H1 (cell line): ENCODE data around the gene PXMP4. TPM values are rescaled to one million over a fixed set of nuclear protein-coding genes. Genes with fewer than 3 reads are reported as not detected.
A peak's percentile ranks its signal among the peaks of the same experiment; 100 is the strongest.

Experiments used
- CTCF ChIA-PET: fragments of 300-600 bp; sonication (Branson Sonifier 250); formaldehyde crosslinking; loops from one replicate; lab custom pipeline; 2021; ENCODE audit not compliant: partially characterized antibody; lab: Charles Lee
- POLR2A ChIA-PET: fragments of 300-600 bp; sonication (Branson Sonifier 250); formaldehyde crosslinking; loops from one replicate; lab custom pipeline; 2021; ENCODE audit warnings: inconsistent platforms; ENCODE audit not compliant: partially characterized antibody; lab: Charles Lee
- DNase-seq, 2 experiments: peaks; one replicate each; pipeline versions ENCODE4 v3.0.0 to v3.0.0-alpha.2; 2010 to 2022; ENCODE audit warnings: low spot score in 2 of 2, low read depth in 1 of 2, mixed read lengths in 1 of 2
- FAIRE-seq: peaks from 2 replicates; lab custom pipeline; 2011; peaks lifted over from hg19 to GRCh38; lab: Jason Lieb, UNC
- H2AFZ ChIP-seq: 2 replicates; pipeline ENCODE4 v1.8.1; 2012; ENCODE audit warnings: low read length, inconsistent platforms
- H2AK5ac ChIP-seq: 2 replicates; pipeline ENCODE4 v1.6.1; 2013; ENCODE audit warnings: low read depth, low read length
- H2BK120ac ChIP-seq: replicated peaks from 2 replicates; pipeline ENCODE3; 2013; ENCODE audit warnings: low read depth, low read length, inconsistent platforms
- H2BK12ac ChIP-seq: 2 replicates; pipeline ENCODE4 v1.6.1; 2013; ENCODE audit warnings: low read depth, low read length
- H2BK15ac ChIP-seq: 2 replicates; pipeline ENCODE4 v1.6.1; 2013; ENCODE audit warnings: low read length
- H2BK20ac ChIP-seq: 2 replicates; pipeline ENCODE4 v1.6.1; 2013; ENCODE audit warnings: low read length
- H2BK5ac ChIP-seq: 2 replicates; pipeline ENCODE4 v1.6.1; 2013; ENCODE audit warnings: low read depth, low read length
- H3K14ac ChIP-seq: 2 replicates; pipeline ENCODE4 v1.6.1; 2013; ENCODE audit warnings: inconsistent platforms; ENCODE audit not compliant: insufficient read length
- H3K18ac ChIP-seq: 2 replicates; pipeline ENCODE4 v1.6.1; 2013; ENCODE audit warnings: low read length; ENCODE audit errors: extremely low read depth
- H3K23ac ChIP-seq: 2 replicates; pipeline ENCODE4 v1.6.1; 2013; ENCODE audit warnings: inconsistent platforms; ENCODE audit not compliant: insufficient read length
- H3K23me2 ChIP-seq: 2 replicates; pipeline ENCODE4 v1.6.1; 2013; ENCODE audit warnings: low read depth, low read length
- H3K27ac ChIP-seq: 2 replicates; pipeline ENCODE4 v1.6.1; 2011; ENCODE audit warnings: low read depth, low read length, inconsistent platforms
- H3K27me3 ChIP-seq, 4 experiments: replicated peaks in 1 of 4; 1 replicate in 1 of 4; 2 replicates in 3 of 4; pipeline versions ENCODE4 v1.6.1 to v1.8.1; 2011 to 2013; ENCODE audit warnings: low read length in 3 of 4, mild to moderate bottlenecking in 3 of 4, inconsistent platforms in 2 of 4, mixed read lengths in 2 of 4, moderate library complexity in 1 of 4; ENCODE audit not compliant: control insufficient read depth in 3 of 4, insufficient read depth in 3 of 4; ENCODE audit errors: extremely low read depth in 1 of 4
- H3K36me3 ChIP-seq, 4 experiments: 2 replicates each; pipeline versions ENCODE4 v1.6.1 to v1.8.1; 2011 to 2013; ENCODE audit warnings: mild to moderate bottlenecking in 4 of 4, low read length in 3 of 4, moderate library complexity in 2 of 4, control low read depth in 1 of 4, inconsistent platforms in 1 of 4; ENCODE audit not compliant: insufficient read depth in 4 of 4, control insufficient read depth in 2 of 4
- H3K4ac ChIP-seq: replicated peaks from 2 replicates; pipeline ENCODE3; 2013; ENCODE audit warnings: low read length, low read depth, mixed read lengths, inconsistent platforms; ENCODE audit not compliant: insufficient read length
- H3K4me1 ChIP-seq, 4 experiments: replicated peaks in 1 of 4; 1 replicate in 1 of 4; 2 replicates in 3 of 4; pipeline versions ENCODE4 v1.6.1 to v1.8.1; 2011 to 2013; ENCODE audit warnings: low read length in 3 of 4, inconsistent platforms in 2 of 4, mixed read lengths in 1 of 4; ENCODE audit not compliant: insufficient read depth in 4 of 4, control insufficient read depth in 3 of 4
- H3K4me2 ChIP-seq, 2 experiments: 2 replicates each; pipeline versions ENCODE4 v1.6.1 to v1.8.1; 2011 to 2013; ENCODE audit warnings: low read depth in 2 of 2, low read length in 2 of 2, control low read depth in 1 of 2, inconsistent platforms in 1 of 2, mild to moderate bottlenecking in 1 of 2; ENCODE audit not compliant: insufficient read depth in 1 of 2
- H3K4me3 ChIP-seq, 4 experiments: fragments of 200-600, 300-600 bp in 1 of 4; sonication (generic), shearing (Covaris generic), sonication (Bioruptor Twin) in 1 of 4; 2 replicates each; pipeline versions ENCODE4 v1.5.1 to v1.8.1; 2011 to 2016; ENCODE audit warnings: low read length in 4 of 4, low read depth in 3 of 4, control low read depth in 2 of 4, inconsistent platforms in 2 of 4, mild to moderate bottlenecking in 2 of 4, mixed read lengths in 1 of 4, moderate library complexity in 1 of 4; ENCODE audit not compliant: insufficient read depth in 2 of 4; ENCODE audit errors: extremely low read depth in 1 of 4
- H3K56ac ChIP-seq: replicated peaks from 2 replicates; pipeline ENCODE3; 2013; ENCODE audit warnings: low read depth, mild to moderate bottlenecking, mixed read lengths, low read length, inconsistent platforms; ENCODE audit not compliant: insufficient read length
- H3K79me1 ChIP-seq: 2 replicates; pipeline ENCODE4 v1.6.1; 2013; ENCODE audit warnings: low read depth, low read length, control low read depth
- H3K79me2 ChIP-seq, 2 experiments: 2 replicates each; pipeline versions ENCODE4 v1.6.1 to v1.8.1; 2012 to 2013; ENCODE audit warnings: low read length in 2 of 2, mild to moderate bottlenecking in 2 of 2, inconsistent platforms in 1 of 2; ENCODE audit not compliant: insufficient read depth in 2 of 2, control insufficient read depth in 1 of 2
- H3K9ac ChIP-seq, 4 experiments: replicated peaks in 1 of 4; 1 replicate in 1 of 4; 2 replicates in 3 of 4; pipeline versions ENCODE4 v1.6.1 to v1.8.1; 2011 to 2013; ENCODE audit warnings: low read depth in 3 of 4, low read length in 3 of 4, control low read depth in 2 of 4, mild to moderate bottlenecking in 2 of 4, moderate library complexity in 2 of 4, inconsistent platforms in 1 of 4; ENCODE audit errors: extremely low read depth in 1 of 4
- H3K9me3 ChIP-seq, 2 experiments: 2 replicates each; pipeline versions ENCODE4 v1.6.1 to v1.8.1; 2012 to 2013; ENCODE audit warnings: mild to moderate bottlenecking in 2 of 2, moderate library complexity in 2 of 2, control low read depth in 1 of 2, inconsistent platforms in 1 of 2, low read depth in 1 of 2, low read length in 1 of 2, mixed read lengths in 1 of 2; ENCODE audit not compliant: insufficient read depth in 2 of 2
- H4K20me1 ChIP-seq, 2 experiments: replicated peaks in 1 of 2; 2 replicates each; pipeline versions ENCODE3 to v1.8.1; 2011 to 2013; ENCODE audit warnings: inconsistent platforms in 2 of 2, low read length in 2 of 2, mild to moderate bottlenecking in 1 of 2; ENCODE audit not compliant: insufficient read depth in 2 of 2, control insufficient read depth in 1 of 2
- H4K5ac ChIP-seq: 2 replicates; pipeline ENCODE4 v1.6.1; 2013; ENCODE audit warnings: low read length, low read depth, mixed read lengths, inconsistent platforms; ENCODE audit not compliant: insufficient read length
- H4K8ac ChIP-seq: 2 replicates; pipeline ENCODE4 v1.8.0; 2013; ENCODE audit warnings: mild to moderate bottlenecking, moderate library complexity, low read length, inconsistent platforms; ENCODE audit not compliant: insufficient read depth; ENCODE audit errors: extremely low read depth
- H4K91ac ChIP-seq: replicated peaks from 2 replicates; pipeline ENCODE3; 2013; ENCODE audit warnings: low read length, mixed read lengths, inconsistent platforms; ENCODE audit not compliant: insufficient read length
- FOSL1 ChIP-seq: IDR thresholded peaks from 2 replicates; pipeline ENCODE4 v1.6.1; 2011; ENCODE audit warnings: mild to moderate bottlenecking, low read depth, low read length, moderate library complexity; ENCODE audit not compliant: insufficient read depth
- HDAC2 ChIP-seq, 2 experiments: fragments of 300-600 bp in 1 of 2; sonication (generic) in 1 of 2; IDR thresholded peaks; 2 replicates each; pipeline ENCODE4 v1.6.1; 2011 to 2012; ENCODE audit warnings: low read depth in 2 of 2, low read length in 2 of 2, mild to moderate bottlenecking in 2 of 2, moderate library complexity in 2 of 2, borderline replicate concordance in 1 of 2, inconsistent platforms in 1 of 2
- KDM4A ChIP-seq: IDR thresholded peaks from one replicate; pipeline ENCODE4 v1.7.1; 2012; ENCODE audit warnings: low read depth, mild to moderate bottlenecking, moderate library complexity, low read length, inconsistent platforms; ENCODE audit not compliant: severe bottlenecking
- POLR2A ChIP-seq, 2 experiments: IDR thresholded peaks; 1 replicate in 1 of 2; 2 replicates in 1 of 2; pipeline ENCODE4 v1.6.1; 2011; ENCODE audit warnings: low read depth in 2 of 2, low read length in 2 of 2, mild to moderate bottlenecking in 2 of 2; ENCODE audit errors: control extremely low read depth in 1 of 2
- POU5F1 ChIP-seq: IDR thresholded peaks from 2 replicates; pipeline ENCODE4 v1.6.1; 2011; ENCODE audit warnings: low read depth, mild to moderate bottlenecking, low read length, moderate library complexity
- SIN3A ChIP-seq, 2 experiments: IDR thresholded peaks in 1 of 2; conservative IDR thresholded peaks in 1 of 2; 2 replicates each; pipeline ENCODE4 v1.6.1; 2011 to 2012; ENCODE audit warnings: low read length in 2 of 2, improper control_type of control experiment in 1 of 2, low read depth in 1 of 2, mild to moderate bottlenecking in 1 of 2
- SIRT6 ChIP-seq: IDR thresholded peaks from one replicate; pipeline ENCODE4 v1.7.1; 2012; ENCODE audit warnings: low read length, inconsistent platforms
- SUZ12 ChIP-seq: fragments of 200-600 bp; sonication (generic); IDR thresholded peaks from 2 replicates; pipeline ENCODE4 v1.6.1; 2012; ENCODE audit warnings: mild to moderate bottlenecking, inconsistent platforms, low read length, moderate library complexity, mixed read lengths
- TAF1 ChIP-seq: IDR thresholded peaks from 2 replicates; pipeline ENCODE4 v1.6.1; 2011; ENCODE audit warnings: mild to moderate bottlenecking, low read depth, low read length
- TBP ChIP-seq: IDR thresholded peaks from 2 replicates; pipeline ENCODE4 v1.6.1; 2011; ENCODE audit warnings: low read depth, low read length, improper control_type of control experiment
- TCF12 ChIP-seq: IDR thresholded peaks from 2 replicates; pipeline ENCODE4 v1.6.1; 2011; ENCODE audit warnings: low read depth, mild to moderate bottlenecking, low read length
- whole genome bisulfite sequencing, 2 experiments: shearing (Covaris generic) in 1 of 2; methylation state at CpG; one replicate each; pipeline versions ENCODE4 v1.1.6 to v1.1.7; 2013 to 2015; ENCODE audit warnings: low lambda C conversion rate in 2 of 2, mixed read lengths in 2 of 2, inconsistent platforms in 1 of 2, low coverage in 1 of 2, missing lambda C conversion rate in 1 of 2; ENCODE audit not compliant: insufficient replicate concordance in 2 of 2, insufficient coverage in 1 of 2, insufficient read length in 1 of 2; ENCODE audit errors: extremely low coverage in 1 of 2, missing lambda C conversion rate in 1 of 2; 5-methylcytosine and 5-hydroxymethylcytosine counted together
- polyA plus RNA-seq, 7 experiments: library from polyadenylated mRNA; depleted of rRNA in 3 of 7; stranded (reverse) in 5 of 7; unstranded in 2 of 7; fragments of >200 nt in 5 of 7; fragments of 200-250 nt in 2 of 7; gene quantifications; 1 replicate in 5 of 7; 2 replicates in 1 of 7; 4 replicates in 1 of 7; pipeline versions ENCODE4 v1.2.1 to v1.2.3, GENCODE V29; 2011 to 2013; ENCODE audit warnings: missing spikeins in 2 of 7, mixed read lengths in 2 of 7
- total RNA-seq: library from RNA; stranded (reverse); fragmentation: NEBNext Ultra II Directional; extraction: Animal tissue kit (Norgen Biotek cat#: 25700); gene quantifications from 2 replicates; pipeline ENCODE4 v1.2.1, GENCODE V29; 2021

The PXMP4 gene
- total and polyA plus RNA-seq, 2 of the 8 experiments (the other 6 are each of a cell fraction or from before 2014, with no cell fraction given), result 3.3 to 3.4 TPM

GRCh38 chr20:33685328-33686099 lies 34.6 kb downstream of the PXMP4 start:
- Histone ChIP-seq H3K14ac (no peak overlapping the region), H3K9me3 (no peaks in the 10 kb centered on the region), H2AK5ac (peak overlapping the region; percentile 54; the same call in 1 of the 2 replicates), H2BK120ac (no peak overlapping the region), H2BK20ac (no peak overlapping the region), H3K4me2 (peak overlapping the region; percentile 90 to 91), H3K18ac (no peak overlapping the region; the same call in 1 of the 2 replicates), H3K79me2 (peaks cover 0 to 48% of the 10 kb centered on the region in 2 experiments; a peak in 3 of 4 replicates), H3K4me1 (peaks cover 4 to 25% (median 15%) of the 10 kb centered on the region in 4 experiments), H3K27ac (peak overlapping the region; percentile 64), H3K4ac (peak overlapping the region; percentile 55), H2AFZ (no peak overlapping the region), H3K23me2 (peaks cover 9% of the 10 kb centered on the region), H3K23ac (no peak overlapping the region), H3K79me1 (peaks cover 19% of the 10 kb centered on the region), H4K5ac (no peak overlapping the region), H3K56ac (peak overlapping the region; percentile 51), H3K4me3 (peak overlapping the region; percentile 86 to 97 (median 94)), H4K91ac (peak overlapping the region; percentile 44), H2BK15ac (no peak overlapping the region), H3K36me3 (peaks cover 0 to 5% (median 0%) of the 10 kb centered on the region in 4 experiments; a peak in 1 of 8 replicates), H4K20me1 (peaks cover 11 to 31% of the 10 kb centered on the region in 2 experiments), H2BK5ac (peak overlapping the region; percentile 10; the same call in 1 of the 2 replicates), H4K8ac (peak overlapping the region; percentile 91; the same call in 1 of the 2 replicates), H3K9ac (peak overlapping the region; percentile 81 to 100 (median 86)), H2BK12ac (peak overlapping the region; percentile 2; the same call in 1 of the 2 replicates), H3K27me3 (peaks cover 0 to 7% (median 2%) of the 10 kb centered on the region in 4 experiments; a peak in 4 of 7 replicates)
- DNase-seq, result peak in 1 of 2 experiments; percentile 63
- ChIA-PET CTCF (interaction anchor here (0.7 to 2.7 kb wide), 8 partner anchors 10 to 93 kb away, joined by 3 to 17 read pairs (median 3); partner anchors contain the start of gene ACTL10), POLR2A (interaction anchor here (0.6 to 14.0 kb wide), 10 partner anchors 8 to 107 kb away, joined by 3 to 245 read pairs (median 6); partner anchors contain the start of genes ACTL10, C20orf144, NECAB3 and PXMP4)
- WGBS, 2 experiments, result 4% methylated on average over 12 of the region's 53 CpGs; no CpG with 5 or more reads in 1 of the 2 experiments
- no peak for FAIRE-seq
- TF ChIP-seq FOSL1 (no peak), TAF1 (no peak; the same call in 1 of the 2 replicates), HDAC2 (IDR thresholded peaks at IDR 0.05; ENCODE audit: borderline replicate concordance in 1 of 2, low read depth in 2 of 2, low read length in 2 of 2) (peak in 1 of 2 experiments; percentile 80; a peak in 1 of 4 replicates), SIN3A (conservative IDR thresholded peaks at IDR 0.05 in 1 of 2, IDR thresholded peaks at IDR 0.05 in 1 of 2; ENCODE audit: low read depth in 1 of 2, low read length in 2 of 2) (0 out of 4 replicates have a peak, but pooled peaks have one; percentile 9 to 25), POLR2A (IDR thresholded peaks at IDR 0.05; ENCODE audit: control extremely low read depth in 1 of 2, low read depth in 2 of 2, low read length in 2 of 2) (no peak; a peak in 1 of 3 replicates), SUZ12 (no peak), POU5F1 (no peak), TCF12 (no peak), SIRT6 (no peak), TBP (no peak), KDM4A (peak; percentile 12)
